Liver (tissue), 9 donors: ENCODE results near the gene JAM3. TPM values are rescaled to one million over a fixed set of nuclear protein-coding genes. Genes with fewer than 3 reads are reported as not detected.
A peak's percentile ranks its signal among the peaks of the same experiment; 100 is the strongest.

Experiments used
- DNase-seq: peaks from one replicate; pipeline ENCODE4 v3.0.0-alpha.2; 2017; ENCODE audit warnings: low spot score
- H3K27ac ChIP-seq, 2 donors: one replicate each; pipeline ENCODE4 v1.7.0; 2013; ENCODE audit warnings: inconsistent platforms in 2 of 2, low read length in 2 of 2, control low read depth in 1 of 2, low read depth in 1 of 2, mild to moderate bottlenecking in 1 of 2
- H3K27me3 ChIP-seq, 4 donors: one replicate each; pipeline versions ENCODE4 v1.6.1 to v1.7.0; 2013; ENCODE audit warnings: low read length in 3 of 4, inconsistent platforms in 1 of 4, mild to moderate bottlenecking in 1 of 4, moderate library complexity in 1 of 4; ENCODE audit not compliant: control insufficient read depth in 4 of 4, insufficient read depth in 4 of 4
- H3K36me3 ChIP-seq, 4 donors: one replicate each; pipeline versions ENCODE4 v1.6.1 to v1.7.0; 2013; ENCODE audit warnings: low read length in 3 of 4, mild to moderate bottlenecking in 3 of 4, low read depth in 1 of 4, moderate library complexity in 1 of 4; ENCODE audit not compliant: control insufficient read depth in 4 of 4, insufficient read depth in 3 of 4
- H3K4me1 ChIP-seq, 4 donors: one replicate each; pipeline versions ENCODE4 v1.6.1 to v1.7.0; 2013; ENCODE audit warnings: low read length in 3 of 4, mild to moderate bottlenecking in 3 of 4, moderate library complexity in 1 of 4; ENCODE audit not compliant: control insufficient read depth in 4 of 4, insufficient read depth in 4 of 4
- H3K4me3 ChIP-seq, 3 donors: one replicate each; pipeline versions ENCODE4 v1.6.1 to v1.7.0; 2013; ENCODE audit warnings: low read length in 3 of 3, control low read depth in 1 of 3, low read depth in 1 of 3, mild to moderate bottlenecking in 1 of 3
- H3K9ac ChIP-seq, 2 donors: one replicate each; pipeline ENCODE4 v1.7.0; 2013; ENCODE audit warnings: low read length in 2 of 2, mild to moderate bottlenecking in 2 of 2, moderate library complexity in 2 of 2, control low read depth in 1 of 2, low read depth in 1 of 2
- H3K9me3 ChIP-seq, 4 donors: one replicate each; pipeline versions ENCODE4 v1.6.1 to v1.7.0; 2013; ENCODE audit warnings: low read length in 3 of 4; ENCODE audit not compliant: control insufficient read depth in 4 of 4
- EGR1 ChIP-seq, 2 donors: IDR thresholded peaks; 2 replicates each; pipeline ENCODE4 v1.6.1; 2016 to 2018; ENCODE audit warnings: antibody characterized with exemption in 2 of 2, low read depth in 2 of 2
- FOXA1 ChIP-seq: IDR thresholded peaks from 2 replicates; pipeline ENCODE4 v1.6.1; 2016; ENCODE audit warnings: antibody characterized with exemption
- GABPA ChIP-seq, 2 donors: IDR thresholded peaks in 1 of 2; conservative IDR thresholded peaks in 1 of 2; 2 replicates each; pipeline ENCODE4 v1.6.1; 2016; ENCODE audit warnings: antibody characterized with exemption in 2 of 2, mild to moderate bottlenecking in 1 of 2, moderate library complexity in 1 of 2
- HNF4G ChIP-seq: IDR thresholded peaks from 2 replicates; pipeline ENCODE4 v1.6.1; 2016; ENCODE audit warnings: antibody characterized with exemption
- SP1 ChIP-seq: IDR thresholded peaks from 2 replicates; pipeline ENCODE4 v1.6.1; 2018; ENCODE audit warnings: antibody characterized with exemption, mild to moderate bottlenecking
- TAF1 ChIP-seq: conservative IDR thresholded peaks from 2 replicates; pipeline ENCODE4 v1.6.1; 2016; ENCODE audit warnings: antibody characterized with exemption, mild to moderate bottlenecking
- WGBS: extraction: QIAGEN DNeasy Blood & Tissue Kit; methylation state at CpG from one replicate; pipeline ENCODE4 v1.1.7; 2013; 5-methylcytosine and 5-hydroxymethylcytosine counted together
- polyA plus RNA-seq, 2 donors: library from polyadenylated mRNA; stranded (reverse) in 1 of 2; unstranded in 1 of 2; fragments of 200-250 nt in 1 of 2; fragments of >200 nt in 1 of 2; fragmentation: Nextera tagmentation in 1 of 2; extraction: Ambion mirVana in 1 of 2; gene quantifications; one replicate each; pipeline versions ENCODE4 v1.2.1 to v1.2.3, GENCODE V29; 2013 to 2015
- total RNA-seq, 2 donors: library from RNA; depleted of rRNA; stranded (reverse); fragments of >200 nt; gene quantifications; one replicate each; pipeline ENCODE4 v1.2.3, GENCODE V29; 2014
- TF ChIP-seq, protein P1 (sequence below): IDR thresholded peaks from 2 replicates; pipeline ENCODE4 v1.6.1; 2016; ENCODE audit warnings: antibody characterized with exemption
- TF ChIP-seq, protein P2 (sequence below): IDR thresholded peaks from 2 replicates; pipeline ENCODE4 v1.6.1; 2016; ENCODE audit warnings: antibody characterized with exemption
- TF ChIP-seq, protein P3 (sequence below): IDR thresholded peaks from 2 replicates; pipeline ENCODE4 v1.6.1; 2016; ENCODE audit warnings: antibody characterized with exemption, mild to moderate bottlenecking
- donor health status: healthy.
- donor health status: healthy.
- donor health status: healthy.
- donor health status: healthy.
- donor health status: healthy.

The JAM3 gene
- total and polyA plus RNA-seq, 4 donors, result 1.6 to 4.3 (median 2.1) TPM

DNA sequence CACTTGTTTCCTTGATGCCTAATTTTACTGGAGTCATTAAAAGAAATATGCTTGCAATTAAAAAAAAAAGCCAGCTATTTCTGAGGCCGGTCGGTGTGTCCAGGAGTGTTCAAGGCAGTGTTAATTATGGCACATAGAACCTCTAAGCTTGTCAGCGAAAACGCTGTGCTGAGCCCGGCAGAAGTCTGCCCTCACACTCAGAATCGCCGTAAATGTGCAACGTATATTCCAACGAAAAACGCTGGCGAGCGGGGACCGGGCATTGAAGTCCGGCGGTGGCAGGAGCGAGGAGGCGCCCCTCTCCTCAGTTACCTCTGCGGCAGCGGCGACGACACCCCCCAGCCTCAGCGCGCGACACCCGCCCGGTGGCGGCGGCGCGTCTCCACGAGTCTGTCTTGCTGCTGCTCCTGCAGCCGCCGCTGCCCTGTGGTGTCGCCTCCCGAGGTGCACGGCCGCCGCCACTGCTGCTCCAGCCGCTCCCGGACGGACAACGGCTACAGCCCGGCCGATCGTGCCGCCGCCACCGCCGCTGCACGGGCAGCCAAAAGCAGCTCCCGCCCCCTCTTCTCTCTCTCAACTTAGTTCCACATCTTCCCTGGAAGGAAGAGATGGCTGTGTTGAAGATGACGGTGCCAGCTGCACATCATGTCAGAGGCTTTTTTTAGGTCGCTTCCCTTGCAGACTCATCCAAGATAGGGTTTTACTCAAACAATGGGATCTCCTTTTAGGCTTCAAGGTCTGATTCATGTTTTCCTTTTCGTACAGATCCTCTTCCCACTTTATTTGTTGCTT is 56.0 kb downstream of the JAM3 start:
- peak overlapping the region in 2 of 3 donors; percentile 1 to 6 for H3K4me3 ChIP-seq
- DNase-seq, result no peak
- peaks cover 0 to 3% (median 0%) of the 10 kb centered on the region in 4 donors for H3K4me1 ChIP-seq
- no peaks in the 10 kb centered on the region for H3K9me3 ChIP-seq
- no peak overlapping the region for H3K27ac ChIP-seq
- no peaks in the 10 kb centered on the region for H3K36me3 ChIP-seq
- TF ChIP-seq, protein P1, sequence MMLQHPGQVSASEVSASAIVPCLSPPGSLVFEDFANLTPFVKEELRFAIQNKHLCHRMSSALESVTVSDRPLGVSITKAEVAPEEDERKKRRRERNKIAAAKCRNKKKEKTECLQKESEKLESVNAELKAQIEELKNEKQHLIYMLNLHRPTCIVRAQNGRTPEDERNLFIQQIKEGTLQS, result no peak
- no peak for TF ChIP-seq GABPA (IDR thresholded peaks at IDR 0.05 in 1 of 2, conservative IDR thresholded peaks at IDR 0.05 in 1 of 2)
- TF ChIP-seq SP1, result no peak
- no peak for TF ChIP-seq EGR1 (IDR thresholded peaks at IDR 0.05; ENCODE audit: low read depth in 2 of 2)
- no peak for TF ChIP-seq HNF4G
- TF ChIP-seq, protein P2, sequence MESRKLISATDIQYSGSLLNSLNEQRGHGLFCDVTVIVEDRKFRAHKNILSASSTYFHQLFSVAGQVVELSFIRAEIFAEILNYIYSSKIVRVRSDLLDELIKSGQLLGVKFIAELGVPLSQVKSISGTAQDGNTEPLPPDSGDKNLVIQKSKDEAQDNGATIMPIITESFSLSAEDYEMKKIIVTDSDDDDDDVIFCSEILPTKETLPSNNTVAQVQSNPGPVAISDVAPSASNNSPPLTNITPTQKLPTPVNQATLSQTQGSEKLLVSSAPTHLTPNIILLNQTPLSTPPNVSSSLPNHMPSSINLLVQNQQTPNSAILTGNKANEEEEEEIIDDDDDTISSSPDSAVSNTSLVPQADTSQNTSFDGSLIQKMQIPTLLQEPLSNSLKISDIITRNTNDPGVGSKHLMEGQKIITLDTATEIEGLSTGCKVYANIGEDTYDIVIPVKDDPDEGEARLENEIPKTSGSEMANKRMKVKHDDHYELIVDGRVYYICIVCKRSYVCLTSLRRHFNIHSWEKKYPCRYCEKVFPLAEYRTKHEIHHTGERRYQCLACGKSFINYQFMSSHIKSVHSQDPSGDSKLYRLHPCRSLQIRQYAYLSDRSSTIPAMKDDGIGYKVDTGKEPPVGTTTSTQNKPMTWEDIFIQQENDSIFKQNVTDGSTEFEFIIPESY, result no peak
- WGBS, result 9% methylated on average over 54 of the region's 54 CpGs
- no peak overlapping the region for H3K9ac ChIP-seq
- no peaks in the 10 kb centered on the region for H3K27me3 ChIP-seq

DNA sequence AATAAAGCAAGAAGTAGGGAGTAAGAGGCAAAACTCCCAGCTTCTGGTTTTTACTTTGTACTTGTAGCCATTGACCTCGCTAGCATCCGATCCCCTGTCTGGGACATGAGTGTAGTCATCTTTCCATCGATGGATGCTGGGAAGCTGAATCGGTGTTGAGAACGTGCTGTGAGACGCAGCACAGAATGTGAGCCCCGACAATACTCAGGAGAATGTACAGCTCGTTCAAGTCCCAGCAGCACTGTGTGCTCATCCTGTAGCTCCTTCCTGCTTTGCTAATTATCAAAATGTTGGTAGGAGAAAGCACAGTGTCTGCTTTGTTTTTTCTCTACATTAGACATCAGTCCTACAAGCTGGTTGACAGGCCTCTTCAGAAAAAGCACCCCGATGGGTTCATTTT is 56.6 kb downstream of the JAM3 start:
- Histone ChIP-seq H3K9me3 (no peaks in the 10 kb centered on the region), H3K27ac (no peak overlapping the region), H3K9ac (no peak overlapping the region), H3K4me1 (peaks cover 0 to 3% (median 0%) of the 10 kb centered on the region in 4 donors), H3K4me3 (no peak overlapping the region), H3K27me3 (no peaks in the 10 kb centered on the region), H3K36me3 (no peaks in the 10 kb centered on the region)
- TF ChIP-seq, protein P1, result no peak
- TF ChIP-seq TAF1 (no peak), FOXA1 (no peak)
- TF ChIP-seq, protein P3, sequence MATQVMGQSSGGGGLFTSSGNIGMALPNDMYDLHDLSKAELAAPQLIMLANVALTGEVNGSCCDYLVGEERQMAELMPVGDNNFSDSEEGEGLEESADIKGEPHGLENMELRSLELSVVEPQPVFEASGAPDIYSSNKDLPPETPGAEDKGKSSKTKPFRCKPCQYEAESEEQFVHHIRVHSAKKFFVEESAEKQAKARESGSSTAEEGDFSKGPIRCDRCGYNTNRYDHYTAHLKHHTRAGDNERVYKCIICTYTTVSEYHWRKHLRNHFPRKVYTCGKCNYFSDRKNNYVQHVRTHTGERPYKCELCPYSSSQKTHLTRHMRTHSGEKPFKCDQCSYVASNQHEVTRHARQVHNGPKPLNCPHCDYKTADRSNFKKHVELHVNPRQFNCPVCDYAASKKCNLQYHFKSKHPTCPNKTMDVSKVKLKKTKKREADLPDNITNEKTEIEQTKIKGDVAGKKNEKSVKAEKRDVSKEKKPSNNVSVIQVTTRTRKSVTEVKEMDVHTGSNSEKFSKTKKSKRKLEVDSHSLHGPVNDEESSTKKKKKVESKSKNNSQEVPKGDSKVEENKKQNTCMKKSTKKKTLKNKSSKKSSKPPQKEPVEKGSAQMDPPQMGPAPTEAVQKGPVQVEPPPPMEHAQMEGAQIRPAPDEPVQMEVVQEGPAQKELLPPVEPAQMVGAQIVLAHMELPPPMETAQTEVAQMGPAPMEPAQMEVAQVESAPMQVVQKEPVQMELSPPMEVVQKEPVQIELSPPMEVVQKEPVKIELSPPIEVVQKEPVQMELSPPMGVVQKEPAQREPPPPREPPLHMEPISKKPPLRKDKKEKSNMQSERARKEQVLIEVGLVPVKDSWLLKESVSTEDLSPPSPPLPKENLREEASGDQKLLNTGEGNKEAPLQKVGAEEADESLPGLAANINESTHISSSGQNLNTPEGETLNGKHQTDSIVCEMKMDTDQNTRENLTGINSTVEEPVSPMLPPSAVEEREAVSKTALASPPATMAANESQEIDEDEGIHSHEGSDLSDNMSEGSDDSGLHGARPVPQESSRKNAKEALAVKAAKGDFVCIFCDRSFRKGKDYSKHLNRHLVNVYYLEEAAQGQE, result no peak
- DNase-seq, result no peak
- 76% methylated on average over 9 of the region's 9 CpGs for WGBS
